Non-pigmented ciliary epithelial cell (primary cell): ENCODE data around the gene C11orf58.

Experiments
- DNase-seq: peaks from one replicate; pipeline ENCODE4 v3.0.0-alpha.2; 2010; ENCODE audit warnings: low read depth

C11orf58 gene

GRCh38 chr11:16785520-16786128, 47.2 kb downstream of the C11orf58 start:
- DNase-seq: no peak

- DNase-seq: no peak
Measured at GRCh38 chr11:16786131-16786530, 47.7 kb downstream of the C11orf58 start.

- DNase-seq: no peak
Measured at GRCh38 chr11:16787035-16787742, 48.7 kb downstream of the C11orf58 start.

- DNase-seq: peak; percentile 49
Measured at GRCh38 chr11:16788141-16789062, 50.0 kb downstream of the C11orf58 start.

- no peak for DNase-seq
Measured at GRCh38 chr11:16789063-16789420, 50.6 kb downstream of the C11orf58 start.

- no peak for DNase-seq
Measured at GRCh38 chr11:16789560-16790485, 51.4 kb downstream of the C11orf58 start.

- no peak for DNase-seq
Measured at GRCh38 chr11:16790486-16791190, 52.2 kb downstream of the C11orf58 start.

- DNase-seq: peak; percentile 92
Measured at GRCh38 chr11:16791191-16791961, 52.9 kb downstream of the C11orf58 start.

GRCh38 chr11:16792426-16792825, 54.0 kb downstream of the C11orf58 start:
- no peak for DNase-seq

GRCh38 chr11:16793009-16793408, 54.6 kb downstream of the C11orf58 start:
- DNase-seq: no peak

- DNase-seq: no peak
Measured at GRCh38 chr11:16793511-16793910, 55.1 kb downstream of the C11orf58 start.

GRCh38 chr11:16794047-16794818, 55.8 kb downstream of the C11orf58 start:
- no peak for DNase-seq

GRCh38 chr11:16795146-16795545, 56.7 kb downstream of the C11orf58 start:
- DNase-seq: no peak

- DNase-seq: no peak
Measured at GRCh38 chr11:16796311-16796710, 57.9 kb downstream of the C11orf58 start.

GRCh38 chr11:16797776-16798175, 59.3 kb downstream of the C11orf58 start:
- no peak for DNase-seq

GRCh38 chr11:16799221-16799620, 60.8 kb downstream of the C11orf58 start:
- no peak for DNase-seq

GRCh38 chr11:16799890-16800289, 61.4 kb downstream of the C11orf58 start:
- no peak for DNase-seq

- DNase-seq: no peak
Measured at GRCh38 chr11:16800382-16800781, 61.9 kb downstream of the C11orf58 start.

GRCh38 chr11:16801288-16801980, 63.0 kb downstream of the C11orf58 start:
- no peak for DNase-seq
